ENCODE measurements around the gene MAG. TPM values are rescaled to one million over a fixed set of nuclear protein-coding genes. Genes with fewer than 3 reads are reported as not detected.

MAG gene
- total and polyA plus RNA-seq, 10 of the 15 experiments (the other 5 are each of a cell fraction or from before 2014, with no cell fraction given): 0.03 to 0.82 (median 0.17) TPM; not detected in 2

GRCh38 chr19:35347171-35347929 lies 55.4 kb downstream of the MAG start, which contains the start of gene FFAR1:
Gene FFAR1, plus strand, starts transcription at chr19:35347902. Its CDS starts 3,650 bp downstream, at chr19:35351552.
- H3K36me3 ChIP-seq (ENCODE audit: control insufficient read depth in 2 of 2, insufficient read depth in 2 of 2, low read length in 1 of 2): peaks cover 7 to 9% of the 10 kb centered on the region in 2 experiments
- intact Hi-C loops (cut with micrococcal nuclease; ENCODE audit: unreplicated experiment): loop anchor here (2.0 to 5.0 kb wide), 4 partner anchors 17 to 250 kb away; partner anchors contain the start of gene USF2
- H3K79me2 ChIP-seq (ENCODE audit: control insufficient read depth, insufficient read depth, low read length): no peaks in the 10 kb centered on the region
- ChIA-PET SMC1A (ENCODE audit: uncharacterized antibody, unreplicated experiment) (interaction anchor here (0.6 to 7.7 kb wide), 18 partner anchors 16 to 229 kb away, joined by 3 to 152 read pairs (median 6); partner anchors contain the start of gene CD22), POLR2A (interaction anchor here (0.5 to 5.4 kb wide), 13 partner anchors 14 to 161 kb away, joined by 3 to 135 read pairs (median 5); no protein-coding TSS in a partner anchor), CTCF (interaction anchor here (0.7 to 5.8 kb wide), 10 partner anchors 13 to 206 kb away, joined by 4 to 61 read pairs (median 7); no protein-coding TSS in a partner anchor), RAD21 (ENCODE audit: unreplicated experiment) (interaction anchor here (0.7 to 6.2 kb wide), 17 partner anchors 10 to 206 kb away, joined by 3 to 127 read pairs (median 4); partner anchors contain the start of gene CD22)
- peak within 1 kb of the TSS; percentile 37 for H3K9ac ChIP-seq (ENCODE audit: control insufficient read depth, insufficient read depth, low read length)
- H3K9me3 ChIP-seq (replicated peaks; ENCODE audit: control insufficient read depth, insufficient read depth, low read length): no peaks in the 10 kb centered on the region
- no peak within 1 kb of the TSS; the same call in 1 of the 2 replicates for H3K4me3 ChIP-seq
- H3K27ac ChIP-seq (ENCODE audit: control insufficient read depth, insufficient read depth): peak within 1 kb of the TSS; percentile 97
- H2AFZ ChIP-seq (ENCODE audit: control insufficient read depth, low read depth, low read length): no peak within 1 kb of the TSS
- peaks cover 56% of the 10 kb centered on the region for H3K4me1 ChIP-seq (ENCODE audit: control insufficient read depth, insufficient read depth, low read length)
- in situ Hi-C loops (cut with MboI): loop anchor here (5.0 kb wide), 1 partner anchor 120 kb away; no protein-coding TSS in a partner anchor
- peak; percentile 74 for ATAC-seq
- peak within 1 kb of the TSS; percentile 3 for H3K4me2 ChIP-seq (ENCODE audit: control insufficient read depth, insufficient read depth)
- no peaks in the 10 kb centered on the region for H3K27me3 ChIP-seq (replicated peaks in 1 of 2; ENCODE audit: control insufficient read depth in 2 of 2, insufficient read depth in 2 of 2, low read length in 1 of 2)
- no peaks in the 10 kb centered on the region for H4K20me1 ChIP-seq (ENCODE audit: control insufficient read depth, insufficient read depth)
- TSS peak; percentile 96 for BruUV-seq (replicated peaks)
- peak; percentile 96 for DNase-seq (ENCODE audit: low read depth, low spot score)
- peak; percentile 97 for FAIRE-seq
- WGBS (ENCODE audit: insufficient coverage, insufficient replicate concordance, low lambda C conversion rate, missing lambda C conversion rate): 2% methylated on average over 18 of the region's 18 CpGs
- TF ChIP-seq IKZF1 (conservative IDR thresholded peaks at IDR 0.05) (peak; percentile 86), SMC3 (IDR thresholded peaks at IDR 0.05; ENCODE audit: borderline replicate concordance, low read length) (no peak; the same call in none of the 2 replicates), NR2C2 (IDR thresholded peaks at IDR 0.05; ENCODE audit: borderline replicate concordance, control insufficient read depth, insufficient read length, low read depth) (no peak), NBN (IDR thresholded peaks at IDR 0.05) (peak; percentile 54), RUNX3 (IDR thresholded peaks at IDR 0.05; ENCODE audit: low read length) (peak; percentile 69), E2F8 (IDR thresholded peaks at IDR 0.05; ENCODE audit: low read depth, partially characterized antibody) (peak; percentile 15), POLR2AphosphoS5 (IDR thresholded peaks at IDR 0.05; ENCODE audit: low read length) (peak; percentile 74), SUPT20H (IDR thresholded peaks at IDR 0.05; ENCODE audit: borderline replicate concordance, control insufficient read depth, low read depth, low read length) (no peak), EED (IDR thresholded peaks at IDR 0.05; ENCODE audit: low read depth) (peak; percentile 77), DPF2 (IDR thresholded peaks at IDR 0.05) (peak; percentile 71), MLLT1 (IDR thresholded peaks at IDR 0.05) (no peak), CBX5 (IDR thresholded peaks at IDR 0.05; ENCODE audit: low read depth) (no peak; the same call in 1 of the 2 replicates), POU2F2 (IDR thresholded peaks at IDR 0.05; ENCODE audit: borderline replicate concordance, low read depth, low read length) (peak; percentile 96), IRF4 (IDR thresholded peaks at IDR 0.05; ENCODE audit: low read depth, low read length) (peak; percentile 71), FOS (IDR thresholded peaks at IDR 0.05; ENCODE audit: borderline replicate concordance, extremely low read depth, insufficient read length) (no peak), CEBPB (IDR thresholded peaks at IDR 0.05; ENCODE audit: borderline replicate concordance in 1 of 2, low read depth in 2 of 2, low read length in 2 of 2) (peak in 1 of 2 experiments; percentile 95; a peak in 2 of 4 replicates), HDAC6 (IDR thresholded peaks at IDR 0.05; ENCODE audit: unreplicated experiment) (no peak), USF2 (IDR thresholded peaks at IDR 0.05; ENCODE audit: borderline replicate concordance, low read depth, low read length) (no peak)

Measured in GM12878 (cell line).